ENCODE measurements around the gene OXER1.

Gene OXER1

GRCh38 chr2:42754021-42754775 is 9.7 kb downstream of the OXER1 start:
- no peak overlapping the region for H3K4me3 ChIP-seq (replicated peaks; ENCODE audit: low read depth, low read length)
- no peak for TF ChIP-seq CTCF (IDR thresholded peaks at IDR 0.05; ENCODE audit: low read depth, low read length, missing control alignments)
- no peak for DNase-seq (ENCODE audit: extremely low read depth, low read depth)

GRCh38 chr2:42752816-42753813 is 10.8 kb downstream of the OXER1 start:
- TF ChIP-seq CTCF (IDR thresholded peaks at IDR 0.05; ENCODE audit: low read depth, low read length, missing control alignments): no peak
- no peak overlapping the region for H3K4me3 ChIP-seq (replicated peaks; ENCODE audit: low read depth, low read length)
- no peak for DNase-seq (ENCODE audit: extremely low read depth, low read depth)

- no peak overlapping the region for H3K4me3 ChIP-seq (replicated peaks; ENCODE audit: low read depth, low read length)
- no peak for TF ChIP-seq CTCF (IDR thresholded peaks at IDR 0.05; ENCODE audit: low read depth, low read length, missing control alignments)
- no peak for DNase-seq (ENCODE audit: extremely low read depth, low read depth)
Measured at GRCh38 chr2:42752314-42752713, 11.6 kb downstream of the OXER1 start.

GRCh38 chr2:42748840-42749239 is 15.1 kb downstream of the OXER1 start:
- no peak overlapping the region for H3K4me3 ChIP-seq (replicated peaks; ENCODE audit: low read depth, low read length)
- TF ChIP-seq CTCF (IDR thresholded peaks at IDR 0.05; ENCODE audit: low read depth, low read length, missing control alignments): no peak
- DNase-seq (ENCODE audit: extremely low read depth, low read depth): no peak

- DNase-seq (ENCODE audit: extremely low read depth, low read depth): no peak
- TF ChIP-seq CTCF (IDR thresholded peaks at IDR 0.05; ENCODE audit: low read depth, low read length, missing control alignments): no peak
- no peak overlapping the region for H3K4me3 ChIP-seq (replicated peaks; ENCODE audit: low read depth, low read length)
Measured at GRCh38 chr2:42747422-42747821, 16.5 kb downstream of the OXER1 start.

GRCh38 chr2:42744545-42745082 is 19.3 kb downstream of the OXER1 start:
- no peak overlapping the region for H3K4me3 ChIP-seq (replicated peaks; ENCODE audit: low read depth, low read length)
- no peak for DNase-seq (ENCODE audit: extremely low read depth, low read depth)
- TF ChIP-seq CTCF (IDR thresholded peaks at IDR 0.05; ENCODE audit: low read depth, low read length, missing control alignments): no peak

All from HFF-Myc (cell line).